ENCODE data around the gene GGTA1. TPM values are rescaled to one million over a fixed set of nuclear protein-coding genes. Genes with fewer than 3 reads are reported as not detected.
A peak's percentile ranks its signal among the peaks of the same experiment; 100 is the strongest.
"Not testable (repeated sequence)": the region's sequence is repeated elsewhere in the genome, so short reads cannot be mapped to it uniquely, and the experiment has no call there.

The GGTA1 gene
- total RNA-seq, 2 experiments from 2014 or later, result not detected

GRCh38 chr9:121527371-121527770 lies 27.7 kb upstream of the GGTA1 start:
- H3K36me3 Mint-ChIP-seq (ENCODE audit: low read depth), result no peaks in the 10 kb centered on the region
- no peaks in the 10 kb centered on the region for H3K4me1 Mint-ChIP-seq
- DNase-seq (no peak), ATAC-seq (no peak)
- ChIA-PET CTCF (no interaction called here), POLR2A (no interaction called here)
- peaks cover 7% of the 10 kb centered on the region for H3K27me3 Mint-ChIP-seq
- intact Hi-C loops (cut with DNase I, micrococcal nuclease), result no loop called here
- peaks cover 2% of the 10 kb centered on the region for H3K9me3 Mint-ChIP-seq (ENCODE audit: low read depth)
- no peak overlapping the region for H3K27ac Mint-ChIP-seq
- no peak overlapping the region for H3K4me3 Mint-ChIP-seq

GRCh38 chr9:121519688-121520087 lies 20.0 kb upstream of the GGTA1 start:
- H3K4me1 Mint-ChIP-seq, CTCF ChIA-PET, POLR2A ChIA-PET: not testable (repeated sequence)

GRCh38 chr9:121518634-121519033 lies 19.0 kb upstream of the GGTA1 start:
- ChIA-PET POLR2A (no interaction called here), CTCF (interaction anchor here (0.7 kb wide), 1 partner anchor 58 kb away, joined by 4 read pairs; no protein-coding TSS in a partner anchor)
- H3K4me1 Mint-ChIP-seq, result no peaks in the 10 kb centered on the region
- H3K9me3 Mint-ChIP-seq (ENCODE audit: low read depth), result peaks cover 3% of the 10 kb centered on the region
- peaks cover 11% of the 10 kb centered on the region for H3K27me3 Mint-ChIP-seq
- intact Hi-C loops (cut with DNase I, micrococcal nuclease), result no loop called here
- H3K27ac Mint-ChIP-seq, result no peak overlapping the region
- ATAC-seq (no peak), DNase-seq (no peak)
- no peak overlapping the region for H3K4me3 Mint-ChIP-seq
- no peaks in the 10 kb centered on the region for H3K36me3 Mint-ChIP-seq (ENCODE audit: low read depth)

More at GRCh38 chr9:121519688-121520087, 20.0 kb upstream of the GGTA1 start:
- H3K27ac Mint-ChIP-seq; DNase-seq; H3K9me3 Mint-ChIP-seq (ENCODE audit: low read depth); H3K4me3 Mint-ChIP-seq; ATAC-seq; intact Hi-C loops (cut with DNase I, micrococcal nuclease); H3K36me3 Mint-ChIP-seq (ENCODE audit: low read depth): not testable (repeated sequence)
- H3K27me3 Mint-ChIP-seq, result peaks cover 11% of the 10 kb centered on the region

GRCh38 chr9:121513166-121513565 lies 13.5 kb upstream of the GGTA1 start:
- intact Hi-C loops (cut with DNase I, micrococcal nuclease); H3K27ac Mint-ChIP-seq; POLR2A ChIA-PET; H3K4me1 Mint-ChIP-seq; H3K36me3 Mint-ChIP-seq (ENCODE audit: low read depth); H3K4me3 Mint-ChIP-seq; ATAC-seq; H3K9me3 Mint-ChIP-seq (ENCODE audit: low read depth); DNase-seq: not testable (repeated sequence)
- CTCF ChIA-PET, result interaction anchor here (0.6 kb wide), 1 partner anchor 1059 kb away, joined by 3 read pairs; no protein-coding TSS in a partner anchor
- peaks cover 14% of the 10 kb centered on the region for H3K27me3 Mint-ChIP-seq

DNA sequence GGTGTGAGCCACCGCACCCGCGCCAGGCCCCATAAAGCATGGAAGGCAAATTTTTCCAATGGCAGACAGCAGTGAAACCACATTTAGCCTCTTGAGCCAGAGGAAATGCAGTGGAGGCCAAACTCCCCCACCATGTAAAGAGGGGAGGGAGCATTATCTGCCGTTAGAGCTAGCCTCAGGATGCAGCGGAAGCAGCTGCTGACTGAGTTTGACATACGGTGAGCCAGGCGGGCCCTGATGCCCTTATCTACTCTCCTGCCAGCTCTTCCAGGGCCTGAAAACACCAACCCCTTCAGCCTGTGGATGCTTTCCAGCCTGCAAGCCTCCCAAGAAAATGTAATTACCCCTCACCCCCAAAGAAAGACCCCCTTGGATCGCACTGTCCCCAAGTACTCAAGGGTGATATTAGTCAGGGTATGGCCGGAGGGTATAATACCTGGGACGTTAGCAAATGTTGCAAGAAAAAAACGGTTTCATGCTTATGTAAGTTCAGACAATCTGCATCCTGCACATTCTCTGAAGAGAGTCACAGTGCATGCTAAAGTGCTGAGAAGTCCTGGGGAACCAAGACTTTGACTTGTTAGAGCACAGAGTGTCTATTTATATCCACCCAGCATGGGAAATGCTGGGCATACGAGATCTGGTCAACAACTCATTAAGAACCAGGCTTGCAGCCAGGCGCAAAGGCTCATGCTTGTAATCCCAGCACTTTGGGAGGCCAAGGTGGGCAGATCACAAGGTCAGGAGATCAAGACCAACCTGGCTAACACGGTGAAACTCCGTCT lies 11.3 kb upstream of the GGTA1 start:
- Mint-ChIP-seq H3K9me3 (ENCODE audit: low read depth) (no peaks in the 10 kb centered on the region), H3K27ac (no peak overlapping the region), H3K27me3 (peaks cover 17% of the 10 kb centered on the region), H3K36me3 (ENCODE audit: low read depth) (no peaks in the 10 kb centered on the region), H3K4me1 (no peaks in the 10 kb centered on the region), H3K4me3 (no peak overlapping the region)
- ChIA-PET POLR2A (no interaction called here), CTCF (interaction anchor here (0.6 to 1.2 kb wide), 2 partner anchors 10 to 175 kb away, joined by 4 read pairs; no protein-coding TSS in a partner anchor)
- intact Hi-C loops (cut with DNase I, micrococcal nuclease), result no loop called here
- ATAC-seq, result no peak
- no peak for DNase-seq

GRCh38 chr9:121509180-121509579 lies 9.5 kb upstream of the GGTA1 start:
- no peaks in the 10 kb centered on the region for H3K36me3 Mint-ChIP-seq (ENCODE audit: low read depth)
- POLR2A ChIA-PET, result no interaction called here
- H3K4me1 Mint-ChIP-seq, result no peaks in the 10 kb centered on the region
- CTCF ChIA-PET, result interaction anchor here (0.7 kb wide), 1 partner anchor 96 kb away, joined by 3 read pairs; no protein-coding TSS in a partner anchor
- peaks cover 19% of the 10 kb centered on the region for H3K27me3 Mint-ChIP-seq
- no peak for ATAC-seq
- no peaks in the 10 kb centered on the region for H3K9me3 Mint-ChIP-seq (ENCODE audit: low read depth)
- intact Hi-C loops (cut with DNase I, micrococcal nuclease), result no loop called here
- H3K27ac Mint-ChIP-seq, result no peak overlapping the region
- DNase-seq, result no peak
- H3K4me3 Mint-ChIP-seq, result no peak overlapping the region

DNA sequence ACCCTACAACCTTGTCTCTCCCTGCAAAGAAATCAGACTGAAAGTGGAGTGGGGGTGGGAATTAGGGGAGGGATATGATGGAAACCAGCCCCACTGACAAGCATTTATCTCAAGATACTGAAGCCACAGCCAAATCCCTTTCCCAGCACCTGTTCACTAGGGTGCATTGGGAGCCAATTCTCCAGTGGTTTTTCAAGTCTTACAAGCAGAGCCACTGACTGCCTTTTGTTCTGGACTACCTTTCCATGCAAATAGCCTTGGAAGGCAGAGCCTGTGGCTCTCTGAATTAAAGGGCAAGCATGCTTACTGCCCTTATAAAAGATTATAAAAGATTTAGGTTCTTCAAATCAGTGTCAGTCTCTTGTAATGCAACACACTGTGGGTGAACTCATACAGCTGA lies 8.8 kb upstream of the GGTA1 start:
- intact Hi-C loops (cut with DNase I, micrococcal nuclease), result no loop called here
- Mint-ChIP-seq H3K9me3 (ENCODE audit: low read depth) (no peaks in the 10 kb centered on the region), H3K4me1 (no peaks in the 10 kb centered on the region), H3K36me3 (ENCODE audit: low read depth) (no peaks in the 10 kb centered on the region), H3K27ac (no peak overlapping the region), H3K4me3 (no peak overlapping the region), H3K27me3 (peaks cover 22% of the 10 kb centered on the region)
- DNase-seq, result no peak
- ChIA-PET POLR2A (no interaction called here), CTCF (no interaction called here)
- no peak for ATAC-seq

DNA sequence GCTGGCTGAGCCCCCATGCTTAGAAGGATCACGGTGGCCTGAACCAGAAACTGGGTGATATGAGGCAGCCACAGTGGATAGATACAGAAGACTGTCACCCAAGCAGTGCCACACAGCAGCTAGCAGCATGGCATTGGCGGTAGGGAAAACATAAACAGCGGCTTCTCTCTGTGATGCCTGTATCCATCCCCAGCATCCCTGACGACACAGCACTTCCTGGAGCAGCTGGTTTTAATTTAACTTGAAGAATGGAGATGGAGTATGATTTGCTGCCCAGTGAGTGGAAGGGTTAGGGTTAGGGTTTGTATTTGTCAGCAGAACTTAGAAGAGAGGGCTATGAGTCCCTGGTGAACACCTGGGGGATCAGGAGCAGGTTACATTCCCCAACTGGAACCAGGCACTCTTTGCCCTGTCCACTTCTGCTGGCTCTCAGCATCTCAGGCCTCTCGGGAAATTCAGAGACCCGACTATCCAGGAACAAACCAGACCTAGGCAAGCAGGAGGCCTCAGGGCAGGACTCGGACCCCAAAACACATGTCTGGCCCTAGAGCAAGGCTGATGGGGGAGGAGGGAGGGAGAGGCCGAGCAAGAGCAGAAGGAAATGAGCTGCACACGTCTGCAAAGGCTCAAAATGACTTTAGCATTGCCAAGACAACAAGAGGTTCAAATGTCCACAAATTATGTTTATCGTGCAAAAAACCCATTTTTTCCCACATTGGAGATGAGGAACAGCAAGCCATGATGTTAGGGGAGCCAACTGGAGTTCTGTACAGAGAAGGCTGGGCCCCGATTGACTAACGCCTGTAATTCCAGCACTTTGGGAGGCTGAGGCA lies 6.5 kb upstream of the GGTA1 start:
- no peak for ATAC-seq
- ChIA-PET CTCF (no interaction called here), POLR2A (no interaction called here)
- no peaks in the 10 kb centered on the region for H3K9me3 Mint-ChIP-seq (ENCODE audit: low read depth)
- no peak overlapping the region for H3K27ac Mint-ChIP-seq
- no peaks in the 10 kb centered on the region for H3K4me1 Mint-ChIP-seq
- peaks cover 26% of the 10 kb centered on the region for H3K27me3 Mint-ChIP-seq
- no peak for DNase-seq
- intact Hi-C loops (cut with DNase I, micrococcal nuclease), result no loop called here
- H3K36me3 Mint-ChIP-seq (ENCODE audit: low read depth), result no peaks in the 10 kb centered on the region
- H3K4me3 Mint-ChIP-seq, result no peak overlapping the region

GRCh38 chr9:121503444-121503843 lies 3.8 kb upstream of the GGTA1 start:
- Mint-ChIP-seq H3K36me3 (ENCODE audit: low read depth) (no peaks in the 10 kb centered on the region), H3K27ac (no peak overlapping the region), H3K4me3 (no peak overlapping the region), H3K4me1 (peaks cover 13% of the 10 kb centered on the region), H3K9me3 (ENCODE audit: low read depth) (no peaks in the 10 kb centered on the region), H3K27me3 (peaks cover 43% of the 10 kb centered on the region)
- ChIA-PET CTCF (no interaction called here), POLR2A (no interaction called here)
- ATAC-seq (no peak), DNase-seq (no peak)
- intact Hi-C loops (cut with DNase I, micrococcal nuclease), result no loop called here

GRCh38 chr9:121500165-121500478 lies 478 bp upstream of the GGTA1 start:
- CTCF ChIA-PET, result interaction anchor here (1.1 to 1.3 kb wide), 2 partner anchors 10 to 215 kb away, joined by 3 to 4 read pairs; no protein-coding TSS in a partner anchor
- POLR2A ChIA-PET, result no interaction called here

DNA sequence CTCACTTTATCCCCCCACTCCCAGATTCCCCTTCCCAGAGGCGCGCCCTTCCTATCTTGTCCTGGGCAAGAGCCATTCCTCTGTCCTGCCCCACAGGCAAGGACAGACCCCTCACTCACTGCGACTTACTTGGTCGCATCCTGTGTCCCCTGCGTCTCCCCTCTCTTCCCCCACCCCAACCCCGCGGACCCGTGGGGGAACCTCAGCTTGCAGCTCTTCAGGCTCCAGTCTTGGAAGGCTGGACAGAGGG lies 542 bp downstream of the GGTA1 start:
- ChIA-PET POLR2A (no interaction called here), CTCF (interaction anchor here (1.3 kb wide), 1 partner anchor 9 kb away, joined by 4 read pairs; no protein-coding TSS in a partner anchor)
- H3K9me3 Mint-ChIP-seq (ENCODE audit: low read depth), result peaks cover 4% of the 10 kb centered on the region

More at GRCh38 chr9:121500165-121500478, 478 bp upstream of the GGTA1 start:
- ATAC-seq (no peak), DNase-seq (no peak)
- no peaks in the 10 kb centered on the region for H3K36me3 Mint-ChIP-seq (ENCODE audit: low read depth)
- H3K4me3 Mint-ChIP-seq, result peak overlapping the region; percentile 25
- peaks cover 55% of the 10 kb centered on the region for H3K27me3 Mint-ChIP-seq
- intact Hi-C loops (cut with DNase I, micrococcal nuclease), result no loop called here
- no peak overlapping the region for H3K27ac Mint-ChIP-seq
- peaks cover 4% of the 10 kb centered on the region for H3K9me3 Mint-ChIP-seq (ENCODE audit: low read depth)
- peaks cover 17% of the 10 kb centered on the region for H3K4me1 Mint-ChIP-seq

More for the DNA sequence above, 542 bp downstream of the GGTA1 start:
- H3K27ac Mint-ChIP-seq, result no peak overlapping the region
- no peaks in the 10 kb centered on the region for H3K36me3 Mint-ChIP-seq (ENCODE audit: low read depth)
- ATAC-seq (no peak), DNase-seq (no peak)
- intact Hi-C loops (cut with DNase I, micrococcal nuclease), result loop anchor here in 1 of 2 experiments (5.0 kb wide), 1 partner anchor 177 kb away; no protein-coding TSS in a partner anchor
- peak overlapping the region; percentile 53 for H3K4me3 Mint-ChIP-seq
- H3K4me1 Mint-ChIP-seq, result peaks cover 17% of the 10 kb centered on the region
- H3K27me3 Mint-ChIP-seq, result peaks cover 58% of the 10 kb centered on the region
